NCI-H345 (cell line): ENCODE measurements around the gene CDC20.

Source experiments
- DNase-seq: peaks from one replicate; lab custom pipeline; 2025; lab: John Stamatoyannopoulos, UW

The CDC20 gene

DNA sequence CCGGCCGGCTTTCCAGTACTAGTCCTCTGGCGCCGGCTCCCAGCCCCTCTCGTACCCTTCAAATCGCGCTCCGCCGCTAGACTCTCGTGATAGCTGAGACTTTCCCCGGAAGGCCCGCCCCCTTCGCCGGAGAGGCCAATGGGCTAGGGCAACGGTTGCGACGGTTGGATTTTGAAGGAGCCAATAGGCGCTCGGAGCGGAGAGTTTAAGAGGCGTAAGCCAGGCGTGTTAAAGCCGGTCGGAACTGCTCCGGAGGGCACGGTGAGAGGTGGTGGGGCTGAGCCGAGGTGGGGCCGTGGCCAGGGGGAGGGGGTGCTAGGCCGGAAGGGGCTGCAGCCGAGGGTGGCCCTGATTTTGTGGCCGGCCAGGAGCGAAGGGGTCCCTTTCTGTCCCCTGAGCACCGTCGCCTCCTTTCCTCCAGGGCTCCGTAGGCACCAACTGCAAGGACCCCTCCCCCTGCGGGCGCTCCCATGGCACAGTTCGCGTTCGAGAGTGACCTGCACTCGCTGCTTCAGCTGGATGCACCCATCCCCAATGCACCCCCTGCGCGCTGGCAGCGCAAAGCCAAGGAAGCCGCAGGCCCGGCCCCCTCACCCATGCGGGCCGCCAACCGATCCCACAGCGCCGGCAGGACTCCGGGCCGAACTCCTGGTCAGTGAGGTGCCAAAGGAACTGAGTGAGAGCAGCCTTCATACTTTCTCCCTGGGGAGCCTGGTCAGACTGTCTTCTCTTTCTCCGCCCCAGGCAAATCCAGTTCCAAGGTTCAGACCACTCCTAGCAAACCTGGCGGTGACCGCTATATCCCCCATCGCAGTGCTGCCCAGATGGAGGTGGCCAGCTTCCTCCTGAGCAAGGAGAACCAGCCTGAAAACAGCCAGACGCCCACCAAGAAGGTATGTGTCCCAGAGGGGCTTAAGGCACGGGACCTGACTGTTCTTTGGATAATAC lies at the start of gene CDC20:
Gene CDC20, plus strand, starts transcription at position 236 of the 948 bp plus-strand sequence. Its CDS starts 235 bp downstream, at position 471.
- DNase-seq: peak; percentile 99

DNA sequence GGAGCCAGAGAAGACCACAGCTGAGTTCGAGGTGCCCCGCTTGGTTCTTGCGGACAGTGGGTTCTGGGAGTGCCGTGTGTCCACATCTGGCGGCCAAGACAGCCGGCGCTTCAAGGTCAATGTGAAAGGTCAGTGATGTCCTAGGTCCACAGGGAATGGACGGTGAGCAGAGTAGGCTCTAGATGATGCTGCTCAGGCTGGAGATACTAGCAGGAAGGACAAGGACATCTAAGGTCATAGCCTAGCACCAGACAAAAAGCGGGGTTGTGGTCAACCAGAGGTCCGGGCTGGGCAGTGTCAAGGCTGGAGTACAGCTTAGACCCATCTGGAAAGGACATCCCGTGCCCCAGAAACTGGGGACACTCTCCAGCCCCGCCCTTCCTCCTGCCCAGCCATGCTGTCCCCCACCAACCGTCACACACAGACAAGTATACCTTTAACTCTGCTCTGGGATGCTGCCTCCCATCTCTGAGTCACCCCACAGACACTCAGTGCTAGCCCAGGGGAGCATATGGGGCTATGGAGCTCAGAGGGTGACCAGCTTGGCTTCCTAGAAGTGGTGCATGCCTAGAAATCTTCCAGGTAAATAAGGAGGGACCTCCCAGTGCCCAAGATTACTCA lies 49.3 kb upstream of the CDC20 start:
- DNase-seq: no peak

DNA sequence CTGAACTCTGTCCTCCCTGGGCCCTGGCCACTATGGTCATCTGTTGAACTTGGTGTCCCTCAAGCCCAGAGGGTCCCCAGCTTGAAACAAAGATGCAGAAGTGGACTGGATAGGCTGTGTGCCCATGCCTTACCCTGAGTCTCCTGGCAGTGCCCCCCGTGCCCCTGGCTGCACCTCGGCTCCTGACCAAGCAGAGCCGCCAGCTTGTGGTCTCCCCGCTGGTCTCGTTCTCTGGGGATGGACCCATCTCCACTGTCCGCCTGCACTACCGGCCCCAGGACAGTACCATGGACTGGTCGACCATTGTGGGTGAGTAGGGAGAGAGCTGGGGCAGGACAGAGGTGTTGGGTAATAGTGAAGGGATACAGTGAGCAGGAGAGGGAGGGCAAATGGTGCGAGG lies 47.3 kb upstream of the CDC20 start:
- no peak for DNase-seq

- DNase-seq: no peak
Observed at GRCh38 chr1:43312212-43312623, 46.6 kb upstream of the CDC20 start.

DNA sequence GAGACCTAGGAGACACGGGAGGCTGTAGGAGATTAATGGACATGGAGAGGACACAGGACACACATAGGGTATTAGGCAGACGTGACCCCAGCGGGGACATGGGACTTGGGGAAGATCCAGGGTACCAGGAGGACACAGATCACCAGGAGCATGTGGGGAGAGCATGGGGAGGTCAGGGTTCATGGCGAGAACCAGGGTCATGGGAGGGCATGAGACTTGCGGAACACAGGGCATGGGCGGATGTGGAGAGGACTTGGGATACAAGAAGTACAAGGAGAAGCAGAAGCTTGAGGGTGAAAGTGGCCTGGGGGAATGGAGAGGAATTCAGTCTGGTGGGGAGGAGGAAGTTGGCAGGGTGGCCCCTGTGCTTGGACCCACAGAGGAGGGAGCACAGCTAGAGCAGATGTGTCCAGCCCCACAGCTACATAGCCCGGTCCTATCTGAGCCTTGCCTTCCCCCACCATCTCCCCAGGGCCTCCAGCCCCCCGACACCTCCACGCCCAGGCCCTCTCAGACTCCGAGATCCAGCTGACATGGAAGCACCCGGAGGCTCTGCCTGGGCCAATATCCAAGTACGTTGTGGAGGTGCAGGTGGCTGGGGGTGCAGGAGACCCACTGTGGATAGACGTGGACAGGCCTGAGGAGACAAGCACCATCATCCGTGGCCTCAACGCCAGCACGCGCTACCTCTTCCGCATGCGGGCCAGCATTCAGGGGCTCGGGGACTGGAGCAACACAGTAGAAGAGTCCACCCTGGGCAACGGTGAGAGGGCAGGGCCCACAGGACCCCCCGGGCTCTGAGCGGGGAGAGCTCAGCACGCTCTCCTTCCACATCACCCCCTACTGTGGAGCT lies 45.9 kb upstream of the CDC20 start:
- DNase-seq: no peak

DNA sequence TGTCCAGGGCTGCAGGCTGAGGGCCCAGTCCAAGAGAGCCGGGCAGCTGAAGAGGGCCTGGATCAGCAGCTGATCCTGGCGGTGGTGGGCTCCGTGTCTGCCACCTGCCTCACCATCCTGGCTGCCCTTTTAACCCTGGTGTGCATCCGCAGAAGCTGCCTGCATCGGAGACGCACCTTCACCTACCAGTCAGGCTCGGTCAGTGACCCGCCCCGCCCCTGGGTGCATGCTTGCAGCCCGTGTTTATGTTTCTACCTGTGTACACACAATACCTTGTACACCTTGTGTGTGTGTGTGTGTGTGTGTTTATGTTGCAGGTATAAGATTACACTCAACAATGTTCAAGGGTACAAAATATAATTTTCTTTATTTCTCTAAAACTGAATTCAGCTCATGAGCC lies 45.0 kb upstream of the CDC20 start:
- DNase-seq: no peak

- no peak for DNase-seq
Observed at GRCh38 chr1:43314233-43314632, 44.5 kb upstream of the CDC20 start.

DNA sequence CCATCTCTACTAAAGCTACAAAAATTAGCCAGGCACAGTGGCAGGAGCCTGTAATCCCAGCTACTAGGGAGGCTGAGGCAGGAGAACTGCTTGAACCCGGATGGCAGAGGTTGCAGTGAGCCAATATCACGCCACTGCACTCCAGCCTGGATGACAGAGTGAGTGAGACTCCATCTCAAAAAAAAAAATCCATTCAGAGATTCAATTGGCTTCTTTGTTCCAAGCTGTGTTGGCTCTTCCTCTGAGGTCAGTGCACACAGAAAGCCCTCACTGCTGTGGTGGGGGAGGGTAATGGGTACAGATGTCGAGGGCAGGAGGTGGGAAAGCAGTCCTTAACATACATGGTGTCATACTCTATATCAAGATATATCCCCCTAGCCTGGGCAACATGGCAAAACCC lies 43.3 kb upstream of the CDC20 start:
- no peak for DNase-seq

GRCh38 chr1:43315963-43316737 lies 42.6 kb upstream of the CDC20 start:
- DNase-seq: no peak

- no peak for DNase-seq
Observed at GRCh38 chr1:43316738-43317520, 41.9 kb upstream of the CDC20 start.

GRCh38 chr1:43317817-43318471 lies 40.8 kb upstream of the CDC20 start:
- no peak for DNase-seq

DNA sequence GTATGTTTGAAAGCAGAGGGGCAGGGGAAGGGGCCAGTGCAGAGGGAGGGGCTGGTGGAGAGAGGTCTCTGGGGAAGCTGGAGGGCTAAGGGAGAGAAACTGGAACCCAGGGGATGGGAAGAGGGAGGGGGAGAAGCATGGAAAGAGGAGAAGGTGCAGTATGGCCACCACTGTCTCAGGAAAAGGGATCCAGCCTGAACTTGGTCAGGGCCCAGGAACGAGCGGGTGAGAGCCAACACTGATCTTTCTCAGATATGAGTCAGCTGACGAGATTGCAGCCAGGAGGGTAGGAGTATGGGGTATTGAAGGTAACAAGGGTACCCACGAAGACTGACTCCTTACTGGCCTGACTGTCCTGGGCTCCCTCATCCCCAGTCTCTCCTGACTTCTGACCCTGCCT lies 40.0 kb upstream of the CDC20 start:
- DNase-seq: no peak

- no peak for DNase-seq
Observed at GRCh38 chr1:43319288-43319687, 39.5 kb upstream of the CDC20 start.

GRCh38 chr1:43319766-43320165 lies 39.0 kb upstream of the CDC20 start:
- DNase-seq: no peak

DNA sequence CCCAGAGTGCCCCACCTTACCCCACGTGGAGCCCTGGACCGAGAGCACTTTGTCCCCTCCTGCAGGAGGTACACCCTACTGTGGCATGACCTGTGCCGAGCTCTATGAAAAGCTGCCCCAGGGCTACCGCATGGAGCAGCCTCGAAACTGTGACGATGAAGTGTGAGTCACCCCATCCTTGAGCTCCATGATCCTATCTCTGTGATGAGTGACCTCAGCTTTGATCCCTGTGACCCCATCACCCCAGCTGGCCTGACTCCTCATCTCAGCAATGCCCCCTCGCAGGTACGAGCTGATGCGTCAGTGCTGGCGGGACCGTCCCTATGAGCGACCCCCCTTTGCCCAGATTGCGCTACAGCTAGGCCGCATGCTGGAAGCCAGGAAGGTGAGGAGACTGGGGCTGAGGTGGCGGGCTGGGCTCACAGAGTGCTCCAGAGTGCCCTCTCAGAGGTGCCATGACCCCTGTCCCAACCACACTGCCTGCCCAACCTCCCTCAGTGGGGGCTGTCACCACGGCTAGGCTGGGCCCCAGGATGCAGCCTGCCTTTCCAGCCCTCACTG lies 37.4 kb upstream of the CDC20 start:
- no peak for DNase-seq

GRCh38 chr1:43322506-43322905 lies 36.3 kb upstream of the CDC20 start:
- DNase-seq: no peak

- DNase-seq: no peak
Observed at GRCh38 chr1:43324810-43325209, 34.0 kb upstream of the CDC20 start.

GRCh38 chr1:43325381-43325780 lies 33.4 kb upstream of the CDC20 start:
- DNase-seq: no peak

DNA sequence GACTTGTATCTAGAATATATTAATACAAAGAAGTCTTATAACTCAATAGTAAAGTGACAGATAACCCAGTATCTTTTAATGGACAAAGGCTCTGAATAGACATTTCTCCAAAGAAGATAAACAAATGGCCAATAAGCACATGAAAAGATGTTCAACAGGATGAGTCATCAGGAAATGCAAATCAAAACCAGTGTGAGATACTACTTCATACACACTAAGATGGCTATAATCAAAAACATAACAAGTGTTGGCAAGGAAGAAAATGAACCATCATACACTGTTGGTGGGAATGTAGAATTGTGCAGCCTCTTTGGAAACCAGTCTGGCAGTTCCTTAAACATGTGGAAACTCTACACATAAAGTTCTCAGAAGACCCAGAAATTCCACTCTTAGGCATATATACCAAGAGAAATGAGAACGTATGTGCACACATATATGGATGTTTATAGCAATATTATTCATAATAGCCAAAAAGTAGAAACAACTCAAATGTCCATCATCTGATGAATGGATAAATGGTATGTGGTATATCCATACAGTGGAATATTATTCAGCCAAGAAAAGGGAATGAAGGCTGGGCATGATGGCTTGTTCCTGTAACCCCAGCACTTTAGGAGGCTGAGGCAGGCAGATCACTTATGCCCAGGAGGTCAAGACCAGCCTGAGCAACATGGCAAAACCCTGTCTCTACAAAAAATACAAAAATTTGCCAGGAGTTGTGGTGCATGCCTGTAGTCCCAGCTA lies 31.1 kb upstream of the CDC20 start:
- no peak for DNase-seq
